ENCODE data around the gene CEMIP. TPM values are rescaled to one million over a fixed set of nuclear protein-coding genes. Genes with fewer than 3 reads are reported as not detected.

CEMIP gene
- total RNA-seq, 6 experiments from 2014 or later = 0.64 to 0.74 TPM; not detected in 4

- intact Hi-C loops (cut with DNase I) = no loop called here
- TF ChIP-seq CTCF (IDR thresholded peaks at IDR 0.05) (no peak), POLR2A (IDR thresholded peaks at IDR 0.05) (no peak)
- Histone ChIP-seq H3K27me3 (no peaks in the 10 kb centered on the region), H3K4me1 (no peaks in the 10 kb centered on the region), H3K36me3 (no peaks in the 10 kb centered on the region), H3K27ac (no peak overlapping the region), H3K9me3 (no peaks in the 10 kb centered on the region), H3K4me3 (no peak overlapping the region)
- WGBS (ENCODE audit: insufficient coverage, low coverage, low lambda C conversion rate, missing lambda C conversion rate) = 54% methylated on average over 4 of the region's 5 CpGs
- no peak for ATAC-seq
- no peak for DNase-seq
Observed at GRCh38 chr15:80920271-80920699, 141.1 kb downstream of the CEMIP start.

GRCh38 chr15:80921736-80922410, 142.7 kb downstream of the CEMIP start:
- Histone ChIP-seq H3K4me1 (no peaks in the 10 kb centered on the region), H3K27ac (no peak overlapping the region), H3K9me3 (no peaks in the 10 kb centered on the region), H3K36me3 (no peaks in the 10 kb centered on the region), H3K27me3 (no peaks in the 10 kb centered on the region), H3K4me3 (no peak overlapping the region)
- TF ChIP-seq POLR2A (IDR thresholded peaks at IDR 0.05) (no peak), CTCF (IDR thresholded peaks at IDR 0.05) (no peak)
- DNase-seq = no peak
- ATAC-seq = no peak
- WGBS (ENCODE audit: insufficient coverage, low coverage, low lambda C conversion rate, missing lambda C conversion rate) = 96% methylated on average over 9 of the region's 20 CpGs
- intact Hi-C loops (cut with DNase I) = no loop called here

DNA sequence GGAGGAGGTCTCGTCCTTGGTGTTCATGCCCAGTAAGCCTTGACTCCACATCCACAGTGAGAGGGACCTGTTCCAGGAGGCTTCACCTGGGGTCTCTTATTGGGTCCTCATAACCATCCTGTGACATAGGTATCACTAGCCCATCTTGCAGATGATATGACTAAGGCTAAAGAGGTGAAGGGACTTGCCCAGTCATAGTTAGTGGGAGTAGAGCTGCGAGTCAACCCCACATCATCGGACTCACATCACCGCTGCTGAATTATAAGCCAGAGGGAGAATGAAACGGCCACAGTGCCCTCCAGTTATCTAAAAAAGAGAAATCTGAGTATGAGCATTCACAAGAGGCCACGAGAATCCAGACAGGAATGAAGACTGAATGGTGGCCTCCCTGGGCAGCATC, 144.5 kb downstream of the CEMIP start:
- WGBS (ENCODE audit: insufficient coverage, low coverage, low lambda C conversion rate, missing lambda C conversion rate) = 96% methylated on average over 4 of the region's 6 CpGs
- H3K27ac ChIP-seq = no peak overlapping the region
- DNase-seq (no peak), ATAC-seq (no peak)
- no peaks in the 10 kb centered on the region for H3K9me3 ChIP-seq
- H3K4me3 ChIP-seq = no peak overlapping the region
- no peaks in the 10 kb centered on the region for H3K36me3 ChIP-seq
- no peaks in the 10 kb centered on the region for H3K27me3 ChIP-seq
- intact Hi-C loops (cut with DNase I) = no loop called here
- H3K4me1 ChIP-seq = no peaks in the 10 kb centered on the region
- TF ChIP-seq POLR2A (IDR thresholded peaks at IDR 0.05) = no peak
- no peak for TF ChIP-seq CTCF (IDR thresholded peaks at IDR 0.05)

DNA sequence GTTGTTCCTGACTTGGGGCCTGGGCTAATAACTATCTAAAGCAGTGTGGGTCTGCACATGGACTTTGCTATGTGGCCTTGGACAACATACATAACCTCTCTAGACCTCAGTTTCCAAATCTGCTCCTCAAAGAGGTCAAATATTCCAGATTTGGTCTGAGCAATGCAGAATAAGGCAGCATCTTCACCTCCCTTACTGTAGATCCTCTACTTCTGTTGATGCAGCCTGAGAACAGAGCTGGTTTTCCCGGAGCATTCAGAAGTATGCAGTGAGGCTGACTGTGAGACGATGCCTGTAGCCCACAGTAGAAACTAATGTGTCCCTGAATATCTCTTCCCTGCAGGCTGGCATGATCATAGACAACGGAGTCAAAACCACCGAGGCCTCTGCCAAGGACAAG, 145.1 kb downstream of the CEMIP start:
- Histone ChIP-seq H3K27me3 (no peaks in the 10 kb centered on the region), H3K4me3 (no peak overlapping the region), H3K27ac (no peak overlapping the region), H3K36me3 (no peaks in the 10 kb centered on the region), H3K4me1 (no peaks in the 10 kb centered on the region), H3K9me3 (no peaks in the 10 kb centered on the region)
- DNase-seq = no peak
- no CpG with 5 or more reads among the region's 4 CpGs for WGBS (ENCODE audit: insufficient coverage, low coverage, low lambda C conversion rate, missing lambda C conversion rate)
- intact Hi-C loops (cut with DNase I) = no loop called here
- ATAC-seq = no peak
- no peak for TF ChIP-seq POLR2A (IDR thresholded peaks at IDR 0.05)
- TF ChIP-seq CTCF (IDR thresholded peaks at IDR 0.05) = no peak
